Activated CD4-positive, alpha-beta T cell treated with anti-CD3 and anti-CD28 coated beads, Interleukin-2, amount 10 ng/mL, durations not matched to agents 24 days and 14 days (primary cell): ENCODE data around the gene NPL. TPM values are rescaled to one million over a fixed set of nuclear protein-coding genes. Genes with fewer than 3 reads are reported as not detected.
A peak's percentile ranks its signal among the peaks of the same experiment; 100 is the strongest.

ENCODE experiments used
- DNase-seq: peaks from one replicate; pipeline ENCODE4 v3.0.0; 2022
- H3K27ac Mint-ChIP-seq: one replicate; pipeline ENCODE4 v1.8.0; 2022; ENCODE audit warnings: mild to moderate bottlenecking, mixed read lengths
- H3K27me3 Mint-ChIP-seq: one replicate; pipeline ENCODE4 v1.8.0; 2022; ENCODE audit warnings: mixed read lengths
- H3K36me3 Mint-ChIP-seq: one replicate; pipeline ENCODE4 v1.8.0; 2022; ENCODE audit warnings: low read depth, mild to moderate bottlenecking, mixed read lengths
- H3K4me1 Mint-ChIP-seq: one replicate; pipeline ENCODE4 v1.8.0; 2021; ENCODE audit warnings: mixed read lengths
- H3K4me3 Mint-ChIP-seq: one replicate; pipeline ENCODE4 v1.8.0; 2022; ENCODE audit warnings: mild to moderate bottlenecking, moderate library complexity, mixed read lengths
- H3K9me3 Mint-ChIP-seq: one replicate; pipeline ENCODE4 v1.8.0; 2021; ENCODE audit warnings: mixed read lengths
- intact Hi-C: fragments of 100-400 bp; cut with micrococcal nuclease; formaldehyde crosslinking; loops from one replicate; pipeline ENCODE4 v1.15.1; 2023
- total RNA-seq: library from RNA; stranded (reverse); gene quantifications from 2 replicates; pipeline ENCODE4 v1.2.3, GENCODE V29; 2022

The NPL gene
- total RNA-seq, 1 donor from 2014 or later = 5.5 TPM

DNA sequence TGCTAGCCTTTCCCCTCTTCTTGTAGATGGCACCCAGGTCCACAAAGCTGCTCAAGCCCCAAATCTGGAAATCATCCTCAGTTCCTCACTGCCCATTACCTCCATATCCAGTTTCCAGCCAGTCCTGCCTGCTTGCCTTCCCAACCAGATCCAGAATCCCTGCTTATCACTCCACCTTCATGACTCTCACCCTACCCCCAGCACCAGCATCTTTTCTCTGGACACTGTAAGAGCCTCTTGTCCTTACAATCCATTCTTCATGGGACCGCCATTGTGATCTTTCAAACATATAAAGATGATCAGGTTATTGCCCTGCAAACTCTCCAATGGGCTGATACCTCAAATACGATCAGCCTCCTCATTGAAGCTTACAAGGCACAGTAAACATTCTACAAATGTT, 23.5 kb upstream of the NPL start:
- intact Hi-C loops = no loop called here
- peaks cover 6% of the 10 kb centered on the region for H3K9me3 Mint-ChIP-seq
- peaks cover 6% of the 10 kb centered on the region for H3K36me3 Mint-ChIP-seq
- H3K27ac Mint-ChIP-seq = no peak overlapping the region
- H3K4me3 Mint-ChIP-seq = no peak overlapping the region
- peaks cover 3% of the 10 kb centered on the region for H3K4me1 Mint-ChIP-seq
- no peak for DNase-seq
- peaks cover 18% of the 10 kb centered on the region for H3K27me3 Mint-ChIP-seq

GRCh38 chr1:182766881-182767645, 22.5 kb upstream of the NPL start:
- no peak overlapping the region for H3K4me3 Mint-ChIP-seq
- intact Hi-C loops = no loop called here
- no peak overlapping the region for H3K27ac Mint-ChIP-seq
- H3K36me3 Mint-ChIP-seq = no peaks in the 10 kb centered on the region
- H3K9me3 Mint-ChIP-seq = no peaks in the 10 kb centered on the region
- no peaks in the 10 kb centered on the region for H3K4me1 Mint-ChIP-seq
- no peak for DNase-seq
- H3K27me3 Mint-ChIP-seq = peaks cover 23% of the 10 kb centered on the region

- DNase-seq = no peak
- intact Hi-C loops = no loop called here
- Mint-ChIP-seq H3K36me3 (no peaks in the 10 kb centered on the region), H3K9me3 (no peaks in the 10 kb centered on the region), H3K4me3 (no peak overlapping the region), H3K27me3 (peaks cover 21% of the 10 kb centered on the region), H3K27ac (no peak overlapping the region), H3K4me1 (no peaks in the 10 kb centered on the region)
Observed at GRCh38 chr1:182768963-182769362, 20.6 kb upstream of the NPL start.

DNA sequence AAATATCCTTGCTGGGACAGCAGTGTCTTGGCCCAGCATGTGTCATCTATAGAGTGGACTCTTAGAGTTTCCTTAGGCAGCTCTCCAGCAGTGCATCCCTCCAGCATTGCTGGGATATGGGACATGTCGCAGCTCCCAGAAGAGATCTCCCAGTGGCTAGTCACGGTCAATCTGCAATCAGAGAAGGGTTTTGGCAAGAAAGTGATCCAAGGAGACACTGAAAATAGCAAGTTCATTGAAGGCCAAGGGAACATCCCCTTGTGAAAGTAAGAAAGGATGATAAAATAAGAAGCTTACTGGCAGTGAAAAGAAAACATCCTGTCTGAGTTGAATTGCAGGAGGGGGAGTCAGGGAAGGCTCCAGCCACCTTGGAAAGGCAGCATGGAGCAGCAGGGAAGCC, 19.3 kb upstream of the NPL start:
- no peaks in the 10 kb centered on the region for H3K36me3 Mint-ChIP-seq
- H3K27me3 Mint-ChIP-seq = peaks cover 25% of the 10 kb centered on the region
- H3K9me3 Mint-ChIP-seq = no peaks in the 10 kb centered on the region
- H3K27ac Mint-ChIP-seq = no peak overlapping the region
- no peak for DNase-seq
- intact Hi-C loops = no loop called here
- H3K4me3 Mint-ChIP-seq = no peak overlapping the region
- H3K4me1 Mint-ChIP-seq = no peaks in the 10 kb centered on the region

GRCh38 chr1:182771187-182771984, 18.2 kb upstream of the NPL start:
- DNase-seq = no peak
- H3K27ac Mint-ChIP-seq = no peak overlapping the region
- no peaks in the 10 kb centered on the region for H3K36me3 Mint-ChIP-seq
- no peak overlapping the region for H3K4me3 Mint-ChIP-seq
- intact Hi-C loops = no loop called here
- peaks cover 24% of the 10 kb centered on the region for H3K27me3 Mint-ChIP-seq
- no peaks in the 10 kb centered on the region for H3K4me1 Mint-ChIP-seq
- no peaks in the 10 kb centered on the region for H3K9me3 Mint-ChIP-seq

GRCh38 chr1:182777386-182777785, 12.2 kb upstream of the NPL start:
- no peaks in the 10 kb centered on the region for H3K9me3 Mint-ChIP-seq

DNA sequence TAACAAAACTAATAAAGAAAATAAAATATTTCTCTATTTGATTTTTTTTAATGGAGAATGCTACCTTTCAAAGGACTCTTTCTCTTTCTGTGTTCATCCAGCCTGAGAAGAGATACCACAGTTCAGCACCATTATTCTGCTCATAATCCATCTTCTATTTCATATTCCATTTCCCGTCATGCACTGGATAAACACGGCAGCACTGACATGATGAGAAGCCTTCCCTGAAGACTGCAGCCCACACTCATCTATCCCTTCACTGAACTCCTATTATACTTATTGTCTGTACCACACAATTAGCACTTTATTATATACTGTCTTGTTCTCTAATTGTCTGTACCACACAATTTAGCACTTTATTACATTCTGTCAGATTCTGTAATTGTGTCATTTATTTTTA, 10.7 kb upstream of the NPL start:
- Mint-ChIP-seq H3K36me3 (no peaks in the 10 kb centered on the region), H3K4me1 (peaks cover 21% of the 10 kb centered on the region), H3K4me3 (no peak overlapping the region), H3K27ac (no peak overlapping the region), H3K27me3 (peaks cover 13% of the 10 kb centered on the region), H3K9me3 (no peaks in the 10 kb centered on the region)
- DNase-seq = no peak
- intact Hi-C loops = no loop called here

More at GRCh38 chr1:182777386-182777785, 12.2 kb upstream of the NPL start:
- Mint-ChIP-seq H3K4me1 (peaks cover 17% of the 10 kb centered on the region), H3K27ac (no peak overlapping the region), H3K36me3 (no peaks in the 10 kb centered on the region), H3K4me3 (no peak overlapping the region), H3K27me3 (peaks cover 15% of the 10 kb centered on the region)
- DNase-seq = no peak
- intact Hi-C loops = no loop called here

DNA sequence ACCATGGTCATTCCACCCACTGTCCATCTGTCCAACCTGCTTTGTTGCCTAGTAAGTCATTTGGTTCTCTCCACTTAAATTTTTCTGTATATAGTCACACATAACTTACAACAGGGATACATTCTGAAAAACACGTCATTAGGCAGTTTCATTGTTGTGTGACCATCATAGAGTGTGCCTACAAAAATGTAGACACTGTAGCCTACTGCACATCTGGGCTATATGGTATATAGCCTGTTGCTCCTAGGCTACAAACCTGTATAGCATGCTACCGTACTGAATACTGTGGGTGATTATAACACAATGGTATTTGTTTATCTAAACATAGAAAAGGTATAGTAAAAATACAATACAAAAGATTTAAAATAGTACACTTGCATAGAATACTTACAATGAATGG, 10.0 kb upstream of the NPL start:
- H3K9me3 Mint-ChIP-seq = no peaks in the 10 kb centered on the region
- intact Hi-C loops = no loop called here

DNA sequence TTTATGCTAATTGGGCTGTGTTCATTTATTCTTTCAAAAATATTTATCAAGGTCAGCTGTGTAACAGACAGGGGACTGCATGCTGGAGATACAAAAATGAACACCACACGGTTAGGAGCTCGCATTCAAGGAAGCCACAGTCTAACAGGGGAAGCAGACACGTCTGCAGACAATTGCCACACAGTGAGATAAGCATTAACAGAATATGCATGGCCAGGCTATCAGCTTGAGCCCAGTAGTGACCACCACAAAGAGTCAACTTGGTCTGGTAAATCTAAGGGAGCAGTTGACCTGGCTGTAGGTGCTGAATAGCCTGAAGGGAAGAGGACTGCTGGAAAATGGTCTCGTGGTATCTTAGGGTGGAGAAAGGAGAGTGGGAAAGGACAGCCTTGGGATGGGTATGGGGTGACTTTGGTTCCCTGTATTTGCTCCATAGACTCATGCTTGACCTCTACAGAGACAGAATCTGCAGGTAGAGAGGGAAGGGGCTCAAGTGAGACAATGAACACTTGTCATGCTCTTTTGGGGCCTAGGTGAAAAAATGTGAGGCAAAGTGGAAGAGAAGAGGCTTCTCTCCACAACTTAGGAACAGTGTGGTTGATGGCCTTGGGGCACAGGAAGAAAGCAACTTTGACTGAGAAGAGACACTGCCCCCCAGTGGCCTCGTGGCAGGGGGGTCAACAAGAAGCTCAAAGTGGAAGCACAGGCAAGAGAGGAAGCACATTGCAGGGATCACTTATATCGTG, 7.6 kb upstream of the NPL start:
- peak; percentile 91 for DNase-seq
- H3K36me3 Mint-ChIP-seq = no peaks in the 10 kb centered on the region
- no peaks in the 10 kb centered on the region for H3K9me3 Mint-ChIP-seq
- H3K27ac Mint-ChIP-seq = no peak overlapping the region
- no peak overlapping the region for H3K4me3 Mint-ChIP-seq
- intact Hi-C loops = loop anchor here (1.0 to 10.0 kb wide), 4 partner anchors 70 to 637 kb away; no protein-coding TSS in a partner anchor
- peaks cover 3% of the 10 kb centered on the region for H3K27me3 Mint-ChIP-seq
- H3K4me1 Mint-ChIP-seq = peaks cover 21% of the 10 kb centered on the region

More for the DNA sequence above, 10.0 kb upstream of the NPL start:
- no peak overlapping the region for H3K4me3 Mint-ChIP-seq
- no peak overlapping the region for H3K27ac Mint-ChIP-seq
- H3K36me3 Mint-ChIP-seq = no peaks in the 10 kb centered on the region
- H3K4me1 Mint-ChIP-seq = peaks cover 21% of the 10 kb centered on the region
- no peak for DNase-seq
- peaks cover 7% of the 10 kb centered on the region for H3K27me3 Mint-ChIP-seq

DNA sequence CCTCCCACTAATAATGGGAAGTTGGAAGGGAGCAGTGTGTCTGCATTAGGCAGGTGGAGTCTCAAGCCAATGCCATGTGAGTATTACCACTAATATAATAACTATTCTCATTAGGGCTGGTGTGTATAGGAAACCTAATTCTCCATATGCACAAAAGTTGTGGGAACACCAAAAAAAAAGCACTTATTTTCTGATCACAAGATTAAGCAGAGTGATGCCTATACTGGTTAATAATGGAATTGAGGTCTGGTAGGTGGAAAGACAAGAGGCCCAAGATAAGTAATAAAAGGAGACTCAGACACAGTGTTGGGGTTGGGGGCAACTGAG, 7.0 kb upstream of the NPL start:
- Mint-ChIP-seq H3K4me1 (peaks cover 19% of the 10 kb centered on the region), H3K27me3 (peaks cover 4% of the 10 kb centered on the region), H3K9me3 (no peaks in the 10 kb centered on the region), H3K27ac (no peak overlapping the region), H3K4me3 (no peak overlapping the region), H3K36me3 (no peaks in the 10 kb centered on the region)
- DNase-seq = no peak
- intact Hi-C loops = loop anchor here (1.0 to 10.0 kb wide), 4 partner anchors 70 to 638 kb away; no protein-coding TSS in a partner anchor

- Mint-ChIP-seq H3K36me3 (no peaks in the 10 kb centered on the region), H3K27ac (no peak overlapping the region), H3K4me3 (no peak overlapping the region), H3K9me3 (no peaks in the 10 kb centered on the region), H3K27me3 (peaks cover 8% of the 10 kb centered on the region), H3K4me1 (peaks cover 19% of the 10 kb centered on the region)
- DNase-seq = no peak
- intact Hi-C loops = loop anchor here (5.0 to 10.0 kb wide), 2 partner anchors 71 to 638 kb away; no protein-coding TSS in a partner anchor
Observed at GRCh38 chr1:182783068-182783467, 6.5 kb upstream of the NPL start.

DNA sequence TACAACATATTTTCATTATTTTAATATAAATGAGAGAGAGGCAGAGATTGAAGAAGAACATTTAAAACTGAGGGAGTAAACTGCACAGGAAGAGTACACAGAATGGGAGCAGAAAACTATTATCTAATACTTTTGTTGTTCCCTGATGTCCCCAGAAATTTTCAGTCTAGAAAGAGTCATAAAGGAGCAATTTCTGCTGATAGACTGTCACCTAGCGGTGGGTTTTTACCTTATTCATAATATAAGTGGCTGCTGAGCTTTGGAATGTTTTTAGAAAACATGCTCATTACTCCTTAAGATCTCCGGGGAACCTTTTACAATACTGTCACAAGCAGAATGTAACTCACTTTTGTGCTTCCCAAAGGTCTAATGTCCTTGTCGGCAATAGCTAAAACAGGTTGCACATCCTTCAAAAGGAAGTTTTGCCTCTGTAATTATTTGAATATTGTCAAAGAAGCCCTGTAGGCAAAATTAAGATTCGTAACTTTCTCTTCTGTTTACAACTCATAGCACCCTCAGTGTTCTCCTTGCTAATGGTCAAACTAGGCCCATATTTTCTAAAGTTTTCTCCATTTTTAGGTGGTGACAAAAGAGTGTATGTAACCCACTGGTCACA, 4.9 kb upstream of the NPL start:
- Mint-ChIP-seq H3K4me3 (no peak overlapping the region), H3K4me1 (peaks cover 23% of the 10 kb centered on the region), H3K27ac (no peak overlapping the region), H3K36me3 (no peaks in the 10 kb centered on the region), H3K9me3 (no peaks in the 10 kb centered on the region), H3K27me3 (peaks cover 15% of the 10 kb centered on the region)
- DNase-seq = peak; percentile 75
- intact Hi-C loops = loop anchor here (1.0 to 10.0 kb wide), 4 partner anchors 72 to 700 kb away; no protein-coding TSS in a partner anchor

DNA sequence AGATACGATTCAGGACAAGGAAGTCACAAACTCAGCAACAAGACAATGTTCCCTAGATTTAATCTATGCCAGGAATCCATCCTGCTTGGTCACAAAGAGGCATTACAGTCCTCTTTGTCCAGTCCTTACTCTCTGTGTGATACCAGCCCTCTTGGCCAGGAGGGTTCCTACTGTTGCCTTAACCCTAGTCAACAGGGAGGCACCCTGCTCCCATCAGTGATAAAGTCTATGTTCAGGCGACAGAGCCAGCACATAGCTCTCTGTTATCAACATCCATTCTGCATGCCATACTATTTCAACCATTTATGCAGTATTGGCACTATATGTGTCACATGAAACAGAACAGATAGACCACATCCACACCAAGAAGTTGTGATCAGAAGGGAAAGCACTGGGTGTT, 4.4 kb upstream of the NPL start:
- H3K27ac Mint-ChIP-seq = no peak overlapping the region
- H3K4me1 Mint-ChIP-seq = peaks cover 28% of the 10 kb centered on the region
- no peaks in the 10 kb centered on the region for H3K9me3 Mint-ChIP-seq
- no peak overlapping the region for H3K4me3 Mint-ChIP-seq
- peaks cover 15% of the 10 kb centered on the region for H3K27me3 Mint-ChIP-seq
- no peak for DNase-seq
- no peaks in the 10 kb centered on the region for H3K36me3 Mint-ChIP-seq
- intact Hi-C loops = loop anchor here (2.0 to 10.0 kb wide), 2 partner anchors 640 to 700 kb away; no protein-coding TSS in a partner anchor
